SK-N-SH (cell line): ENCODE measurements around the gene MYO18A. TPM values are rescaled to one million over a fixed set of nuclear protein-coding genes. Genes with fewer than 3 reads are reported as not detected.

Experiments
- CTCF ChIA-PET: fragments of 300-600, 350-600 bp; formaldehyde crosslinking; extraction: SDS; loops from one replicate; lab custom pipeline; 2021; lab: Yijun Ruan, JAX
- POLR2A ChIA-PET: fragments of 350-600 bp; sonication (Branson Sonifier 250); formaldehyde crosslinking; extraction: SDS; loops from one replicate; lab custom pipeline; 2020; ENCODE audit warnings: antibody characterized with exemption, inconsistent platforms; lab: Yijun Ruan, JAX
- DNase-seq: peaks from one replicate; pipeline ENCODE4 v3.0.0; 2012
- H2AFZ ChIP-seq: fragments of 200-600 bp; sonication (generic); 2 replicates; pipeline ENCODE4 v1.8.1; 2016; ENCODE audit warnings: antibody characterized with exemption, mild to moderate bottlenecking, low read depth
- H3F3A ChIP-seq: fragments of 200-600 bp; sonication (generic); replicated peaks from 2 replicates; pipeline ENCODE3; 2016; ENCODE audit warnings: antibody characterized with exemption, mild to moderate bottlenecking; ENCODE audit not compliant: insufficient read depth
- H3K27ac ChIP-seq, 2 experiments: fragments of 200-500 bp in 1 of 2; fragments of 200-600 bp in 1 of 2; sonication (Bioruptor generic) in 1 of 2; sonication (generic), shearing (Covaris generic) in 1 of 2; 2 replicates each; pipeline versions ENCODE4 v1.5.1 to v1.6.1; 2014 to 2016; ENCODE audit warnings: low read depth in 2 of 2, inconsistent platforms in 1 of 2, low read length in 1 of 2, mild to moderate bottlenecking in 1 of 2, mixed read lengths in 1 of 2
- H3K27me3 ChIP-seq: fragments of 200-600 bp; sonication (generic), shearing (Covaris generic); 2 replicates; pipeline ENCODE4 v1.6.1; 2016; ENCODE audit warnings: mixed run types; ENCODE audit not compliant: insufficient read depth
- H3K36me3 ChIP-seq, 2 experiments: fragments of 200-500 bp in 1 of 2; fragments of 200-600 bp in 1 of 2; sonication (Bioruptor generic) in 1 of 2; sonication (generic) in 1 of 2; replicated peaks in 1 of 2; 2 replicates each; pipeline versions ENCODE3 to v1.5.1; 2014 to 2016; ENCODE audit warnings: low read length in 1 of 2, mild to moderate bottlenecking in 1 of 2; ENCODE audit not compliant: insufficient read depth in 2 of 2, control insufficient read depth in 1 of 2
- H3K4me1 ChIP-seq, 2 experiments: fragments of 200-500 bp in 1 of 2; fragments of 200-600 bp in 1 of 2; sonication (Bioruptor generic) in 1 of 2; sonication (generic), shearing (Covaris generic) in 1 of 2; 2 replicates each; pipeline versions ENCODE4 v1.5.1 to v1.6.1; 2014 to 2016; ENCODE audit warnings: low read depth in 1 of 2, low read length in 1 of 2, mixed run types in 1 of 2; ENCODE audit not compliant: insufficient read depth in 2 of 2, control insufficient read depth in 1 of 2
- H3K4me2 ChIP-seq: fragments of 200-600 bp; sonication (generic), shearing (Covaris generic); 2 replicates; pipeline ENCODE4 v1.6.1; 2017; ENCODE audit warnings: mixed run types
- H3K4me3 ChIP-seq, 2 experiments: fragments of 200-500 bp in 1 of 2; fragments of 200-600 bp in 1 of 2; sonication (Bioruptor generic) in 1 of 2; sonication (generic), shearing (Covaris generic) in 1 of 2; 2 replicates each; pipeline versions ENCODE4 v1.5.1 to v1.8.1; 2014 to 2016; ENCODE audit warnings: low read depth in 2 of 2, inconsistent platforms in 1 of 2, low read length in 1 of 2, mild to moderate bottlenecking in 1 of 2, mixed read lengths in 1 of 2, moderate library complexity in 1 of 2
- H3K79me2 ChIP-seq: fragments of 200-600 bp; sonication (generic); 2 replicates; pipeline ENCODE4 v1.8.1; 2017; ENCODE audit warnings: mild to moderate bottlenecking; ENCODE audit not compliant: insufficient read depth
- H3K9ac ChIP-seq: fragments of 200-600 bp; sonication (generic); 2 replicates; pipeline ENCODE4 v1.6.1; 2017; ENCODE audit warnings: mixed run types
- H3K9me2 ChIP-seq: fragments of 200-600 bp; sonication (generic); 2 replicates; pipeline ENCODE4 v1.6.1; 2017; ENCODE audit warnings: mixed run types
- H3K9me3 ChIP-seq: fragments of 200-600 bp; sonication (generic); 2 replicates; pipeline ENCODE4 v1.6.1; 2017; ENCODE audit warnings: mixed run types, mild to moderate bottlenecking, moderate library complexity
- H4K20me1 ChIP-seq: fragments of 200-600 bp; sonication (generic); 2 replicates; pipeline ENCODE4 v1.6.1; 2017; ENCODE audit warnings: mild to moderate bottlenecking, mixed run types; ENCODE audit not compliant: insufficient read depth
- CHD2 ChIP-seq: fragments of 150-350 bp; IDR thresholded peaks from 2 replicates; pipeline ENCODE4 v1.6.1; 2018; ENCODE audit warnings: low read length; ENCODE audit not compliant: partially characterized antibody
- GATA2 ChIP-seq: sonication (generic); formaldehyde crosslinking; IDR thresholded peaks from 2 replicates; pipeline ENCODE4 v1.5.0; 2020; ENCODE audit warnings: mild to moderate bottlenecking, missing genetic modification reagents
- MEF2A ChIP-seq: IDR thresholded peaks from 2 replicates; pipeline ENCODE4 v1.4.0; 2012; ENCODE audit warnings: low read depth, borderline replicate concordance
- POLR2AphosphoS5 ChIP-seq: IDR thresholded peaks from 2 replicates; pipeline ENCODE4 v1.6.1; 2012; ENCODE audit warnings: low read depth, low read length
- RCOR1 ChIP-seq: fragments of 150-350 bp; IDR thresholded peaks from 2 replicates; pipeline ENCODE4 v1.6.1; 2017; ENCODE audit warnings: antibody characterized with exemption, low read length
- RXRA ChIP-seq: IDR thresholded peaks from 2 replicates; pipeline ENCODE4 v1.4.0; 2012; ENCODE audit warnings: low read depth, mild to moderate bottlenecking, borderline replicate concordance
- WGBS: methylation state at CpG from one replicate; pipeline ENCODE4 v1.1.6; 2017; ENCODE audit warnings: low lambda C conversion rate; 5-methylcytosine and 5-hydroxymethylcytosine counted together
- polyA plus RNA-seq, 3 experiments: library from polyadenylated mRNA; depleted of rRNA; stranded (reverse); fragments of >200 nt; gene quantifications; 2 replicates each; pipeline ENCODE4 v1.2.3, GENCODE V29; 2012
- TF ChIP-seq, protein P1 (sequence below): IDR thresholded peaks from 2 replicates; pipeline ENCODE4 v1.6.1; 2012; ENCODE audit warnings: mild to moderate bottlenecking, low read depth, low read length, moderate library complexity
- TF ChIP-seq, protein P2 (sequence below): IDR thresholded peaks from 2 replicates; pipeline ENCODE4 v1.4.0; 2012; ENCODE audit warnings: low read depth, borderline replicate concordance
- TF ChIP-seq, protein P3 (sequence below): fragments of 150-350 bp; IDR thresholded peaks from 2 replicates; pipeline ENCODE4 v1.6.1; 2017; ENCODE audit warnings: antibody characterized with exemption, low read length, low read depth, borderline replicate concordance
- TF ChIP-seq, protein P4 (sequence below): fragments of 150-350 bp; IDR thresholded peaks from 2 replicates; pipeline ENCODE4 v1.6.1; 2016; ENCODE audit warnings: mild to moderate bottlenecking, low read depth, low read length

Gene MYO18A
- polyA plus RNA-seq, 1 of the 3 experiments (the other 2 are of a cell fraction): 6.6 TPM

DNA sequence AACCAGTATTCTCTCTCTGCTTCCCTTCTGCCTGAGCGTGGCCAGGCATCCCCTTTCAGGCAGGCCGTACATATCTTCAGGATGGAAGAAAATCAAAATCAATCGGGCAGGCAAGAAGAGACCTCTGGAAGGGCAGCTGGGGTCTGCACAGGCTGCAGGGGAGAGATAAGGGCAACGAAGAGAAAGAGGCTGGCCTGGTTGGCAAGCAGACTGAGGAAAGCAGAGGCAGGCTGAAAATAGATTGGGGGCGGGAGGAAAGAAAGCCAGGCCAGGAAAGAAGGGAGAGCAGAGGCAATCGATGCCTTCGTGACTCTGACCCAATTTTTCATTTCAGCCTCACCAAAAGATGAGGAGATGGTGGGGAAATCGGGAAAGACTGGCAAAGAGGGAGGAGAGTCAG, 119.2 kb downstream of the MYO18A start:
- TF ChIP-seq RXRA: no peak
- TF ChIP-seq, protein P1, sequence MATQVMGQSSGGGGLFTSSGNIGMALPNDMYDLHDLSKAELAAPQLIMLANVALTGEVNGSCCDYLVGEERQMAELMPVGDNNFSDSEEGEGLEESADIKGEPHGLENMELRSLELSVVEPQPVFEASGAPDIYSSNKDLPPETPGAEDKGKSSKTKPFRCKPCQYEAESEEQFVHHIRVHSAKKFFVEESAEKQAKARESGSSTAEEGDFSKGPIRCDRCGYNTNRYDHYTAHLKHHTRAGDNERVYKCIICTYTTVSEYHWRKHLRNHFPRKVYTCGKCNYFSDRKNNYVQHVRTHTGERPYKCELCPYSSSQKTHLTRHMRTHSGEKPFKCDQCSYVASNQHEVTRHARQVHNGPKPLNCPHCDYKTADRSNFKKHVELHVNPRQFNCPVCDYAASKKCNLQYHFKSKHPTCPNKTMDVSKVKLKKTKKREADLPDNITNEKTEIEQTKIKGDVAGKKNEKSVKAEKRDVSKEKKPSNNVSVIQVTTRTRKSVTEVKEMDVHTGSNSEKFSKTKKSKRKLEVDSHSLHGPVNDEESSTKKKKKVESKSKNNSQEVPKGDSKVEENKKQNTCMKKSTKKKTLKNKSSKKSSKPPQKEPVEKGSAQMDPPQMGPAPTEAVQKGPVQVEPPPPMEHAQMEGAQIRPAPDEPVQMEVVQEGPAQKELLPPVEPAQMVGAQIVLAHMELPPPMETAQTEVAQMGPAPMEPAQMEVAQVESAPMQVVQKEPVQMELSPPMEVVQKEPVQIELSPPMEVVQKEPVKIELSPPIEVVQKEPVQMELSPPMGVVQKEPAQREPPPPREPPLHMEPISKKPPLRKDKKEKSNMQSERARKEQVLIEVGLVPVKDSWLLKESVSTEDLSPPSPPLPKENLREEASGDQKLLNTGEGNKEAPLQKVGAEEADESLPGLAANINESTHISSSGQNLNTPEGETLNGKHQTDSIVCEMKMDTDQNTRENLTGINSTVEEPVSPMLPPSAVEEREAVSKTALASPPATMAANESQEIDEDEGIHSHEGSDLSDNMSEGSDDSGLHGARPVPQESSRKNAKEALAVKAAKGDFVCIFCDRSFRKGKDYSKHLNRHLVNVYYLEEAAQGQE: no peak
- TF ChIP-seq GATA2 (CRISPR knock-in tag): peak; percentile 58
- peak; percentile 47; the same call in 1 of the 2 replicates for TF ChIP-seq RCOR1
- TF ChIP-seq, protein P2, sequence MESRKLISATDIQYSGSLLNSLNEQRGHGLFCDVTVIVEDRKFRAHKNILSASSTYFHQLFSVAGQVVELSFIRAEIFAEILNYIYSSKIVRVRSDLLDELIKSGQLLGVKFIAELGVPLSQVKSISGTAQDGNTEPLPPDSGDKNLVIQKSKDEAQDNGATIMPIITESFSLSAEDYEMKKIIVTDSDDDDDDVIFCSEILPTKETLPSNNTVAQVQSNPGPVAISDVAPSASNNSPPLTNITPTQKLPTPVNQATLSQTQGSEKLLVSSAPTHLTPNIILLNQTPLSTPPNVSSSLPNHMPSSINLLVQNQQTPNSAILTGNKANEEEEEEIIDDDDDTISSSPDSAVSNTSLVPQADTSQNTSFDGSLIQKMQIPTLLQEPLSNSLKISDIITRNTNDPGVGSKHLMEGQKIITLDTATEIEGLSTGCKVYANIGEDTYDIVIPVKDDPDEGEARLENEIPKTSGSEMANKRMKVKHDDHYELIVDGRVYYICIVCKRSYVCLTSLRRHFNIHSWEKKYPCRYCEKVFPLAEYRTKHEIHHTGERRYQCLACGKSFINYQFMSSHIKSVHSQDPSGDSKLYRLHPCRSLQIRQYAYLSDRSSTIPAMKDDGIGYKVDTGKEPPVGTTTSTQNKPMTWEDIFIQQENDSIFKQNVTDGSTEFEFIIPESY: no peak
- no peak for TF ChIP-seq MEF2A
- TF ChIP-seq, protein P3, sequence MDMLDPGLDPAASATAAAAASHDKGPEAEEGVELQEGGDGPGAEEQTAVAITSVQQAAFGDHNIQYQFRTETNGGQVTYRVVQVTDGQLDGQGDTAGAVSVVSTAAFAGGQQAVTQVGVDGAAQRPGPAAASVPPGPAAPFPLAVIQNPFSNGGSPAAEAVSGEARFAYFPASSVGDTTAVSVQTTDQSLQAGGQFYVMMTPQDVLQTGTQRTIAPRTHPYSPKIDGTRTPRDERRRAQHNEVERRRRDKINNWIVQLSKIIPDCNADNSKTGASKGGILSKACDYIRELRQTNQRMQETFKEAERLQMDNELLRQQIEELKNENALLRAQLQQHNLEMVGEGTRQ: no peak
- no peak for TF ChIP-seq POLR2AphosphoS5
- TF ChIP-seq CHD2: peak; percentile 42
- TF ChIP-seq, protein P4, sequence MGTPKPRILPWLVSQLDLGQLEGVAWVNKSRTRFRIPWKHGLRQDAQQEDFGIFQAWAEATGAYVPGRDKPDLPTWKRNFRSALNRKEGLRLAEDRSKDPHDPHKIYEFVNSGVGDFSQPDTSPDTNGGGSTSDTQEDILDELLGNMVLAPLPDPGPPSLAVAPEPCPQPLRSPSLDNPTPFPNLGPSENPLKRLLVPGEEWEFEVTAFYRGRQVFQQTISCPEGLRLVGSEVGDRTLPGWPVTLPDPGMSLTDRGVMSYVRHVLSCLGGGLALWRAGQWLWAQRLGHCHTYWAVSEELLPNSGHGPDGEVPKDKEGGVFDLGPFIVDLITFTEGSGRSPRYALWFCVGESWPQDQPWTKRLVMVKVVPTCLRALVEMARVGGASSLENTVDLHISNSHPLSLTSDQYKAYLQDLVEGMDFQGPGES: no peak
- no peaks in the 10 kb centered on the region for H3K27me3 ChIP-seq
- H3K4me2 ChIP-seq: no peak overlapping the region
- H3K4me3 ChIP-seq: no peak overlapping the region
- POLR2A ChIA-PET: interaction anchor here (0.6 to 1.3 kb wide), 2 partner anchors 13 to 24 kb away, joined by 3 read pairs; no protein-coding TSS in a partner anchor
- H3K4me1 ChIP-seq: peaks cover 7 to 37% of the 10 kb centered on the region in 2 experiments; a peak in 3 of 4 replicates
- 0 out of 2 replicates have a peak overlapping the region, but pooled peaks have one; percentile 9 for H2AFZ ChIP-seq
- H3F3A ChIP-seq: no peaks in the 10 kb centered on the region
- H3K9me3 ChIP-seq: no peaks in the 10 kb centered on the region
- no peaks in the 10 kb centered on the region for H3K79me2 ChIP-seq
- no peaks in the 10 kb centered on the region for H3K9me2 ChIP-seq
- H4K20me1 ChIP-seq: no peaks in the 10 kb centered on the region
- H3K27ac ChIP-seq: peak overlapping the region; percentile 6 to 93; a peak in 3 of 4 replicates
- H3K36me3 ChIP-seq: no peaks in the 10 kb centered on the region
- CTCF ChIA-PET: interaction anchor here (1.0 to 3.0 kb wide), 6 partner anchors 12 to 57 kb away, joined by 3 to 16 read pairs (median 3); no protein-coding TSS in a partner anchor
- H3K9ac ChIP-seq: no peak overlapping the region
- DNase-seq: peak; percentile 76
- 55% methylated on average over 8 of the region's 8 CpGs for WGBS
